Suprapubic skin (tissue), 3 donors: ENCODE measurements around the gene C1S.

Experiments used
- POLR2A ChIP-seq, 2 donors: fragments of 450-650 bp; IDR thresholded peaks; one replicate each; pipeline ENCODE4 v1.6.1; 2017; ENCODE audit warnings: antibody characterized with exemption in 2 of 2, mild to moderate bottlenecking in 2 of 2, moderate library complexity in 2 of 2
- TF ChIP-seq, protein P1 (sequence below), 2 donors: fragments of 200-600 bp in 1 of 2; fragments of 450-650 bp in 1 of 2; sonication (generic) in 1 of 2; IDR thresholded peaks; one replicate each; pipeline ENCODE4 v1.5.1; 2016 to 2019; ENCODE audit warnings: antibody characterized with exemption in 2 of 2, mild to moderate bottlenecking in 1 of 2, moderate library complexity in 1 of 2

DNA sequence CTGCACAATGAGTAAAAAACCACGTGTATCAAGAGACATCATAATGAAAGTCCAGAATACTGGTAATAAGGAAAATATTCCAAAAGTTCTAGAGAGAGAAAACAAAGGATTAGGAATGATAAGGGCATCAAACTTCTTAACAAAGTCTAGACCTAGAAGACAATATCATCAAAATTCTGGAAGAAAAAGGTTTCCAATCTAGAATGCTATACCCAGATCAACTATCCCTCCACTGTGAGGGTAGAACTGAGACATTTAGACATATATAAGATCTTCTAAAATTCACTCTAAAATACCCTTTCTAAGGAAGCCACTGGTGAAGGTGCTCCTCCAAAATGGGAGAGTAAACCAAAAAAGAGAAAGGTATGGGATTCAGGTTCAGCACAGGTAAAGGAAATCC, 45.6 kb downstream of the C1S start:
- TF ChIP-seq, protein P1, sequence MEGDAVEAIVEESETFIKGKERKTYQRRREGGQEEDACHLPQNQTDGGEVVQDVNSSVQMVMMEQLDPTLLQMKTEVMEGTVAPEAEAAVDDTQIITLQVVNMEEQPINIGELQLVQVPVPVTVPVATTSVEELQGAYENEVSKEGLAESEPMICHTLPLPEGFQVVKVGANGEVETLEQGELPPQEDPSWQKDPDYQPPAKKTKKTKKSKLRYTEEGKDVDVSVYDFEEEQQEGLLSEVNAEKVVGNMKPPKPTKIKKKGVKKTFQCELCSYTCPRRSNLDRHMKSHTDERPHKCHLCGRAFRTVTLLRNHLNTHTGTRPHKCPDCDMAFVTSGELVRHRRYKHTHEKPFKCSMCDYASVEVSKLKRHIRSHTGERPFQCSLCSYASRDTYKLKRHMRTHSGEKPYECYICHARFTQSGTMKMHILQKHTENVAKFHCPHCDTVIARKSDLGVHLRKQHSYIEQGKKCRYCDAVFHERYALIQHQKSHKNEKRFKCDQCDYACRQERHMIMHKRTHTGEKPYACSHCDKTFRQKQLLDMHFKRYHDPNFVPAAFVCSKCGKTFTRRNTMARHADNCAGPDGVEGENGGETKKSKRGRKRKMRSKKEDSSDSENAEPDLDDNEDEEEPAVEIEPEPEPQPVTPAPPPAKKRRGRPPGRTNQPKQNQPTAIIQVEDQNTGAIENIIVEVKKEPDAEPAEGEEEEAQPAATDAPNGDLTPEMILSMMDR (IDR thresholded peaks at IDR 0.05): no peak
- TF ChIP-seq POLR2A (IDR thresholded peaks at IDR 0.05): no peak
